Skeletal muscle cell (primary cell): ENCODE measurements around the gene HM13.
"Not testable (repeated sequence)": the region's sequence is repeated elsewhere in the genome, so short reads cannot be mapped to it uniquely, and the experiment has no call there.

Source experiments
- DNase-seq: peaks from one replicate; pipeline ENCODE4 v3.0.0-alpha.2; 2010; ENCODE audit warnings: low read depth
- H3K4me3 ChIP-seq: 2 replicates; pipeline ENCODE4 v1.5.1; 2011; ENCODE audit warnings: low read depth, mild to moderate bottlenecking, control low read depth, low read length, moderate library complexity

HM13 gene

GRCh38 chr20:31576751-31577150 is 62.5 kb downstream of the HM13 start:
- no peak for DNase-seq
- H3K4me3 ChIP-seq = no peak overlapping the region

DNA sequence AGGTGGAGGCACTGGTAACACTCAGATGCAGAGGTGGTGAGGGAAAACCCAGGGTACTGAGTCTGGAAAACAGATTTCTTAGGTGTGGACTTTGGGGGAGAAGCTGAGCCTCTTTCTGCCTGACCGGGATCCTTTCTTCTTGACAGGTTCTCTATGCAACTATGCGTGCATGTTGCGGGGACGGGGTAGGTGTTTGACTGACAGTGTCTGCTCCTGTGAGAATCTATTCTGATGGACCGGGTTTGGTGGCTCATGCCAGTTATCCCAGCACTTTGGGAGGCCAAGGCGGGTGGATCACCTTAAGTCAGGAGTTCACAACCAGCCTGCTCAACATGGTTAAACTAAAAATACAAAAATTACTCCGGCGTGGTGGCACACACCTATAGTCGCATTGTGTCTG is 63.0 kb downstream of the HM13 start:
- no peak overlapping the region for H3K4me3 ChIP-seq
- no peak for DNase-seq

- DNase-seq = no peak
- no peak overlapping the region for H3K4me3 ChIP-seq
Observed at GRCh38 chr20:31578448-31579138, 64.4 kb downstream of the HM13 start.

DNA sequence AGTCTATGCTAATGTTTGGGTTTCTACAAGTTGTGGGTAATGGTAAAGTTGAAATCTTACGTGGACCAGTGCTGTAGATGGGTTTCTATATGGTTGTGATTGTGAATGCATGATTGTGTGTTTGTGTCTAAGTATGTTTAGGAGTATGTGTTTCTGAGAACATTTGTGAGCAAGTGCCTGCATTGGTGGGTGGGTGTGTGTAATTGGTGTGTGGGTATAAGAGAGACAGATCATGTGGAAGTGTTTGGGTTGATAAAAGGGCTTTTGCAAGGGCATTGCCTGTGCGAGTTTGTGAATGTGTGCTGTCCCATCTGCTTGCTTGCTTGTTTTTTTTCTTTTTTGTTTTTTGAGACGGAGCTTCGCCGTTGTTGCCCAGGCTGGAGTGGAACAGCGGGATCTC is 65.0 kb downstream of the HM13 start:
- DNase-seq = no peak
- H3K4me3 ChIP-seq = no peak overlapping the region

GRCh38 chr20:31579941-31580651 is 65.9 kb downstream of the HM13 start:
- not testable (repeated sequence) for H3K4me3 ChIP-seq, DNase-seq

- DNase-seq = no peak
- H3K4me3 ChIP-seq = no peak overlapping the region
Observed at GRCh38 chr20:31580706-31581105, 66.5 kb downstream of the HM13 start.

- no peak overlapping the region for H3K4me3 ChIP-seq
Observed at GRCh38 chr20:31581391-31581790, 67.1 kb downstream of the HM13 start.

DNA sequence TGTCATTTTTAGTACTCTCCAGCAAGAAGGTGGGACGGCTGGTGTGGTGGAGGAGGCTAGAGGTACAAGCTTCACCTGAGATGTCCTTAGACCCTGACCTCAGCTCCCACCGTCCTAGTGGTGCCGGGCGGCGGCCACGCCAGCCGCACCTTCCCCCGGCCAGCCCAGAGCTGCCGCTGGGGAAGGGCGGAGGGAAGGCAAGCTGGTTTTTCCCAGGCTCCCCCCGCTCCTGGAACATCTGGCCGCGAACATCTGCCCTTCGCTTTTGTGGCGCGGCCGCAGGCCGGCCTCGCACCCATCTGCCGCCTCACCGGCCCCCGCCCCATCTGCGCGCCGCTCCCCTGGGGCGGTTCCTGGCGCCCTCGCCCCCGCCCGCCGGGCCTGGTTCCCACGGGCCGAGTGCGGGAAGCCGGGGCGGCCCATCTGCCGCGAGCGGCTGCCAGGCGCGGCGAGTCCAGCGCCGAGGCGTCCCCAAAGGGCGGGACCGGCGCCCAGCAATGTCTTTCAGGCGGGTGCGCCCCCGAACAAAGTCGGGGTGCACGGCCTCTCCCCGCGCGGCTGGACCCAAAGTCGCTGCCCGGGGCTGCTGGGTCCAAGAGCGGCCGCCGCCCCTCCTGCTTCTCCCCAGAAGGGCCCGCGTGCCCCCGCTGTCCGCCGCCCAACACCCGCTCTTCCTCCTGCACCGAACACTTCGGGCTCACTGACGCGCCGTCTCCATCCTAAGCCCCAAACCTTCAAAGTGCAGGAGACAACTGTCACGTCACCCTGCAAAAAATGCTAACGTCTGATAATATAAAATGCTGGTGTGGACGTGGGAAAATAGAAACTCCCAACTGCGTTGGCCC is 73.5 kb downstream of the HM13 start:
- DNase-seq = no peak
- peak overlapping the region; percentile 46 for H3K4me3 ChIP-seq

More at GRCh38 chr20:31581391-31581790, 67.1 kb downstream of the HM13 start:
- no peak for DNase-seq

- DNase-seq = no peak
- H3K4me3 ChIP-seq = no peak overlapping the region
Observed at GRCh38 chr20:31590717-31591225, 76.5 kb downstream of the HM13 start.

- H3K4me3 ChIP-seq = no peak overlapping the region
- DNase-seq = peak; percentile 73
Observed at GRCh38 chr20:31593221-31594001, 79.2 kb downstream of the HM13 start.

DNA sequence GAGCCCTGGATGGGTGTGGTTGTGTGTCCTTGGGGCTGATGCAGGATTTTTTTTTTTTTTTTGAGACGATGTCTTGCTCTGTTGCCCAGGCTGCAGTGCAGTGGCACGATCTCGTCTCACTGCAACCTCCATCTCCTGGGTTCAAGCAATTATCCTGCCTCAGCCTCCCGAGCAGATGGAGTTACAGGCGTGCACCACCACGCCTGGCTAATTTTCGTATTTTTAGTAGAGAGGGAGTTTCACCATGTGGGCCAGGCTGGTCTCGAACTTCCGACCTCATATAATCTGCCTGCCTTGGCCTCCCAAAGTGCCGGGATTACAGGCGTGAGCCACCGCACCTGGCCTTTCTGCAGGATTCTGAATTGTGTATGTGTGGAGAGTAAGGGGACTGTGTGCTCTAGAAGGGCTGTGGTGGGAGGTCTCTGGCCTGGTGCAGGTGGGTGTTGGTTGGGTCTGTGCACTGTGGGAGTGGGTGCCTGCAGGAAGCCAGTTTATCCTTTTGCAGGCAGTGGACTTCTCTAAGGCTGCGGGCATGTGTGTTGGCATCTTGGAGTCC is 79.8 kb downstream of the HM13 start:
- DNase-seq = no peak
- no peak overlapping the region for H3K4me3 ChIP-seq

GRCh38 chr20:31594558-31595379 is 80.5 kb downstream of the HM13 start:
- DNase-seq = no peak
- no peak overlapping the region for H3K4me3 ChIP-seq

GRCh38 chr20:31595380-31595653 is 81.1 kb downstream of the HM13 start:
- DNase-seq = no peak
- H3K4me3 ChIP-seq = no peak overlapping the region

DNA sequence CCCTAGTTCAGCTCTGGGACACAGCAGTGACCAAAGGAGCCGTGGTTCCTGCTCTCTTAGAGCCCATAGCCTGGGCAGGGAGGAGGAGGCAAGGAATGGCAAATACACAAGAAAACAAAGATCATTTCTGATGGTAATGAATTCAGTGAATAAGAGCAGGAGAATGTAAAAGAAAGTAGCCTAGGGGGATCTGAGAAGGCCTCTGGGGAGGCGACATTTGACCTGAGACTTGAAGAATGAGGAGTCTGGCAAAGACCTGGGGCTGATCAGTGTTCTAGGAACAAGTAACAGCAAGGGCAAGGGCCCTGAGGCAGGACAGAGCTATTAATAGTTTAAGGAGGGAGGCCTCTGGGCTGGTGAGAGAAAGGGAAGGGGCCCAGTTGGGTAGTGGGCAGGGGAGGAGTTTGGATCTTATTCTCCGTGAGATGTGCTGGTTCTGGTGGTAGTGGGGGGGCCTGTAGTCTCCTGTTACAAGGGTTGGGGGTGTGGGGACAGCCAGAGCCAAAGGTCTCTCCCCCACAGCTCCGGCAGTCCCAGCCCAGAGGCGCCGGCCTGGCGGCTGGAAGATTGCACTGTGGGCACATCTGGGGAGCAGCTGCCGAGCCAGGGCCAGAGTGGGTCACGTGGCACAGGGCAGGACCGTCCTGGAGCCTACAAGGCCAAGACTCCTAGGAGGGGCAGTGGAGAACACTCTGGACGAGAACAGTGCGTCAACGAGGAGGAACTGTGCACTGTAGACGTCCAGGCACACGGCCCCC is 81.6 kb downstream of the HM13 start:
- peak; percentile 91 for DNase-seq

GRCh38 chr20:31596412-31596715 is 82.1 kb downstream of the HM13 start:
- not testable (repeated sequence) for H3K4me3 ChIP-seq, DNase-seq

More for the DNA sequence above, 81.6 kb downstream of the HM13 start:
- H3K4me3 ChIP-seq = no peak overlapping the region

DNA sequence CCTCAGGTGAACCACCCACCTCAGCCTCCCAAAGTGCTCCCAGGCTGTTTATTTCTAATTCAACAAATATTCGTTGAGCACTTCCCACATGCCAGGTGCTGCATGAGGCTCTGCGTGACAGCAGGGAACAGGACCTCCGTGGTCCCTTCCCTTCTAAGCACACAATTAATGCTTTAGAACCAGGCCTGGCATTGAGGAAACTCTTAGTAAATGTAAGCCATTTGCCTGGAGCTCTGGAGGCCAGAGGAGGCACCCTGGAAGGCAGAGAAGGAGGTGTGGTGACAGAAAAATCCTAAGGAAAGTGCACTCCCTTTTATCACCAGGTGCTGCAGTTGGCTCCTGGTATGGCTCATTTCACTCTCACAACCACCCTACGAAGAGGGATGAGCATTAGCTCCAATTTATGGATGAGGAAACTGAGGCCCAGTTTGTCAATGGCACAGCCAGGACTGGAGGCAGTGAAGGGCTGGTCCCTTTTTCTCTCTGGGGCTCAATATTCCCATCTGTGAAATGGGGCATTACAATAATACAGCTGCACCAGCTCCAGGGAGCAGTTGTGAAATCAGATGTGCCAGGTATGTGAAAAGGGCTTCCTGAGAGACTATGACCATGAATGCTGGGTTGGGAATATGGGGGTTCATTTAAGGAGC is 82.7 kb downstream of the HM13 start:
- no peak for DNase-seq
- H3K4me3 ChIP-seq = no peak overlapping the region

GRCh38 chr20:31597481-31597855 is 83.2 kb downstream of the HM13 start:
- H3K4me3 ChIP-seq = no peak overlapping the region
- no peak for DNase-seq

- DNase-seq = no peak
- no peak overlapping the region for H3K4me3 ChIP-seq
Observed at GRCh38 chr20:31602431-31602778, 88.2 kb downstream of the HM13 start.
